Measurements from ENCODE around the gene DDI2. TPM values are rescaled to one million over a fixed set of nuclear protein-coding genes. Genes with fewer than 3 reads are reported as not detected.

DDI2 gene
- total RNA-seq (2014; rRNA removed; shearing (Covaris generic)) = 6.6 and 9.1 TPM in 2 replicates

DNA sequence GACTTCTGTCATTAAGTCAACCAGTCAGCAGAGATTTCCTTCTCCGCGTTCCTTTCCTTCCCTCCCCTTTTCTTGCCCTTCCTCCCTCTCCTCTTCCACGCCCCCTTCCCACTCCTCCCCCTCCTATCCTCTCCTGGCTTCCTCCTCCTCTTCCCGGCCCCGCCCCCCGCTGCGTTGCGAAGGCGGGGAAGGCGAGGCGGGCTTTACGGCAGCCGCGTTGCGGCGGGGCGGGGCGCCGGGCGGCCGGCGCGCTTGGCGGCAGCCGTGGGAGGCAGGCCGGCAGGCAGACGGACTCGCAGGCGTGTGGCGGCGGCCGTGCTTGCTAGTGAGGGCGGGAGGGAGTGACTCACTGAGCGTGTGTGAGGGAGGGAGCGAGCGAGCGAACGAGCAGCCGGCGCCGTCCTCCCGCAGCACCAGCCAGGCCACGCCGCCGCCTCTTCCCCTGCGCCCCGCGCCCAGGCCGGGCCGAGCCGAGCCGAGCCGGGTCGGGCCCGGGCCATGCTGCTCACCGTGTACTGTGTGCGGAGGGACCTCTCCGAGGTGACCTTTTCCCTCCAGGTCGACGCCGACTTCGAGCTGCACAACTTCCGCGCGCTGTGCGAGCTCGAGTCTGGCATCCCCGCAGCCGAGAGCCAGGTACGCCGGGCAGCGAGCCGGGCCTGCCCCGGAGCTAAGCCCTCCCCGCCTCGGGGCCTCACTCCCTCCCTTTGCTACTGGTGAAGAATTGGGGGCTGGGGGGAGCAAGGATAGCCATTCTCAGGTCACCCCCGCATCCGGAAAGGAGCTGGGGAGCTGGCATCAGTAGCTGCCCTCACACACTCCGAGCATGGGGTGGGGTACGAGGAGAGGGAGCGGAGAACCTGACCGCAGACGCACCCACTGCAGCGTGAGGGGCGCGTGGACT is at the start of gene DDI2:
DDI2 (plus strand) TSS at position 286 of the 904 bp plus-strand sequence; CDS start at position 499, 213 bp downstream.
- Histone ChIP-seq H3K27me3 (replicated peaks) (no peaks in the 10 kb centered on the region), H3K9me3 (replicated peaks) (no peaks in the 10 kb centered on the region), H3K4me3 (peak within 1 kb of the TSS; percentile 90), H3K36me3 (peaks cover 18% of the 10 kb centered on the region), H3K4me1 (replicated peaks) (peaks cover 33% of the 10 kb centered on the region), H3K27ac (peak within 1 kb of the TSS; percentile 69)
- peak; percentile 97 to 98 for DNase-seq (ENCODE audit: low read depth in 1 of 2, low spot score in 2 of 2)

DNA sequence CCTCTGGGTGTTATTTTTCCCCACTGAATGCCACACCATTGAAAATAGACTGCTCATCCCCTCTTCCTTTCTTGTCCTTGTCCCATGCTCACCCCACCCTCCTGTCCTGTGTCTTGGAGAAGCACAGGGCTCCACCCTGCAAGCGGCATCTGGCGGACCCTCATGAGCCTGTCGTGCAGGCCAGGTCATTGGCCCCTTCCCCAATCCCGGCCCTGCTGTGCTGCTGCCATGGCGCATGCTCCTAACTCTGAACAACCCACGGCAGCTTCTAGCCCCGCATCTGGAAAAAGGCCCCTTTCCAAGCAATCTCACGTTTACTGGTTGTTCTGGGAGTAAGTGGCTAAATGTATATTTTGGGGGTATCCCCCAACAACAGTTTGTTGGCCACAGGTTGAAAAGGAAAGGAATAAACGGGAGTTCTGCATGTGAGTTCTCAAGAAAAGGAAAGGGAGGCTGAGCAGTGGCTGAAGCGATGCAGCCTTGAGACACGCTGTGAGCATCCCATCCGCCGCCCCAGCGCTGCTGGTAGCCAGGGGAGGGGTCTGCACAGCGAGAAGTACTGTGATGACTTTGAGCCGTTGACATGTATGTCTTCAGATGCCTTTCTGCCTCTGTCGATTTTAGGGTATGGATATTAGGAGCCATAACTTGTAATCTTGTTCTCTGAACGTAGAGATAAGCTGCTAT is 48.7 kb upstream of the DDI2 start:
- Histone ChIP-seq H3K36me3 (peaks cover 47% of the 10 kb centered on the region), H3K27me3 (replicated peaks) (no peaks in the 10 kb centered on the region), H3K27ac (no peak overlapping the region), H3K4me3 (no peak overlapping the region), H3K9me3 (replicated peaks) (no peaks in the 10 kb centered on the region), H3K4me1 (replicated peaks) (no peaks in the 10 kb centered on the region)
- DNase-seq (ENCODE audit: low read depth in 1 of 2, low spot score in 2 of 2) = no peak

DNA sequence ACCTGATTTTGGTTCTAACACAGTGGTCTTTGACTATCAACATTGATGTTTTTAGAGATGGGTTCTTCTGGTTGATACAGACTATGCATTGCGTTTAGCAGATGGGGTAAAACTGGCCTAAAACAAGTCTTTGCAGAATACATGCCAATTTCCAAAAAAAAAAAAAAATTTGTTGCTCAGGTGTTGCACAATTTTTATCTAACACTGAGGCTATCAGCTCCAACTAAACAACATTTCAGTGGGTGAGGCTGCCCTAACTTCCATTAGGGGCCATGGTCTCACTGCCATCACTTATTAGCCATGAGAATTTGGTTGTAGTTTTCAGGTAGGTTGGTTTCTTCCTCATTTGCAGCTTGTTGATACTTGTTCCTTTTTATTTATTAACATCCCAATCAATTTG is 46.4 kb upstream of the DDI2 start:
- Histone ChIP-seq H3K4me1 (replicated peaks) (no peaks in the 10 kb centered on the region), H3K9me3 (replicated peaks) (no peaks in the 10 kb centered on the region), H3K4me3 (no peak overlapping the region), H3K27me3 (replicated peaks) (no peaks in the 10 kb centered on the region), H3K27ac (no peak overlapping the region), H3K36me3 (peaks cover 31% of the 10 kb centered on the region)
- no peak for DNase-seq (ENCODE audit: low read depth in 1 of 2, low spot score in 2 of 2)

DNA sequence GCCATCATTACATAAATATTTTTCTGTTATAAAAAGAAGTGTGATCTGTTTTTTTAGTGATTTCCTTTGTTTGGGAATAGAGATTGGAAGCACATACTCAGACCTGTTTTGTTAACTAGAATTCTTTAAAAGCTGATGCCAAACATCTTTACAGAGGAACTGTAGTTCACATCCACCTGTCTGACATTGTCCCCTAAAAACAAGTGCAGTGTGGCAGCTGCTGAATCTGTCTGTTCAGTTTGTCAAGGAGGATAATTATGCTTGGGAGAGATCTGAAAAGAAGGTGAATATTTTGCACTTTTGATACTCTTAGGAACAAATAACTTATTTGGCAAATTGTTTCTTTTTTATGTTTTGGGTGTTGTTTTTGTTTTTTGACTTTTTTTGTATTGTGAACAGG is 46.0 kb upstream of the DDI2 start:
- Histone ChIP-seq H3K4me3 (no peak overlapping the region), H3K4me1 (replicated peaks) (no peaks in the 10 kb centered on the region), H3K9me3 (replicated peaks) (no peaks in the 10 kb centered on the region), H3K36me3 (peaks cover 28% of the 10 kb centered on the region), H3K27ac (no peak overlapping the region), H3K27me3 (replicated peaks) (no peaks in the 10 kb centered on the region)
- DNase-seq (ENCODE audit: low read depth in 1 of 2, low spot score in 2 of 2) = no peak

DNA sequence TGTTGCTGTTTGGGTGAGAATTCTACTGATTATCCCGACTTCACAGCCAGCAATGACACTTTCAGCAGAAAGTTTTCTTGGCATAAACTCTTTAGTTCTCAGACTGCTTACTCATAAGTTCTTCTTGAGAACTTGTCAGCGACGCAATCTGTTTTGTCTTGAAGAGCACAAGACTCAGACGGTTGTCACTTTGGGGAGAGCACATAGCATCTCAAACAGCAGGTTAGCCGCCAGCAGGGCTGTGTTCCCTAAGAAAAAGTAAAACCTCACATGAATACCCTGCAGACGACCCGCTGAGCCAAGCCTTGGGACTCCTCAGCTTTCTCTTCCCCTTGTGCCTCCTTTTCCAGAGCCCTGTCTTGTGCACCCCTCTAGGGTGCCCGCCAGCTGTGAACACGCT is 43.8 kb upstream of the DDI2 start:
- Histone ChIP-seq H3K27me3 (replicated peaks) (no peaks in the 10 kb centered on the region), H3K4me3 (no peak overlapping the region), H3K9me3 (replicated peaks) (no peaks in the 10 kb centered on the region), H3K36me3 (peaks cover 10% of the 10 kb centered on the region), H3K4me1 (replicated peaks) (no peaks in the 10 kb centered on the region), H3K27ac (no peak overlapping the region)
- no peak for DNase-seq (ENCODE audit: low read depth in 1 of 2, low spot score in 2 of 2)

DNA sequence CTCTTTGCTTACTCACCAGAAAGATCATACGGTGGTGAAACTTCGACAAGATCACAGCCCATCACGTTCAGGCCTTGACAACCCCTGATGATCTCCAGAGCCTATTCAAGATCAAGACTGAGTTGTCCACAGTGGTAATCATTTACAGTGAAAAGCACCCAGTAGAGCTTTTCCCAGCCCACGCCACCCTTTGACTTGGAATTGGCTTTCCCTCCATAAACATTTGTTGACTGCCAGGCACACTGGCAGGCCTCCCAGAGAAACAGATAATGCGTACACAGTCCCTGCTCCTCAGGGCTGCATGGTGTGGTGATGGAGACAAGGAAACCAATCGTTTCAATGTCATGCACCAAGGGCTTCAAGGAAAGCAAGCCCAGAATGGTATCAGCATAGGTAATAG is 42.5 kb upstream of the DDI2 start:
- no peaks in the 10 kb centered on the region; the same call in 1 of the 2 replicates for H3K9me3 ChIP-seq (replicated peaks)
- no peak overlapping the region for H3K4me3 ChIP-seq
- H3K36me3 ChIP-seq = peaks cover 10% of the 10 kb centered on the region
- no peak overlapping the region for H3K27ac ChIP-seq
- H3K27me3 ChIP-seq (replicated peaks) = no peaks in the 10 kb centered on the region
- H3K4me1 ChIP-seq (replicated peaks) = no peaks in the 10 kb centered on the region
- no peak for DNase-seq (ENCODE audit: low read depth in 1 of 2, low spot score in 2 of 2)

DNA sequence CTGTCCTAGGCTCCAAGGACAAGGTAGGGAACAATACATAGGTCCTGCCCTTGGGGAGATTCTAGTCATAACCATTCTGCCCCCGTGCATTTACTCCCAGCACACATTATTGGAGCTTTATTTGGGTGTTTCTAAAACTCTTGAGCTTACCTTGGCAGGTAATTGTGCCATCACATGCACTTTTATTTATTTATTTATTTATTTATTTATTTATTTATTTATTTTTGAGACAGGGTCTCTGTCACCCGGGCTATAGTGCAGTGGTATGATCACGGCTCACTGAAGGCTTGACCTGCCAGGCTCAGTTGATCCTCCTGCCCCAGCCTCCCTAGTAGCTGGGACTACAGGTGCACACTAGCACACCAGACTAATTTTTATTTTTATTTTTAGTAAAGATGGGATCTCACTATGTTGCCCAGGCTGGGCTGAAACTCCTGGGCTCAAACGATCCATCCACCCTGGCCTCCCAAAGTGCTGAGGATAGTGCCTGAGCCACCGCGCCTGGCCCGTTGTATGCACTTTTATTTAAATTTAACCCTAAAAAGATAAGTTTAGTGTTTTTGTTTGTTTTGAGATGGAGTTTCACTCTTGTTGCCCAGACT is 41.6 kb upstream of the DDI2 start:
- no peaks in the 10 kb centered on the region; the same call in 1 of the 2 replicates for H3K9me3 ChIP-seq (replicated peaks)
- H3K27ac ChIP-seq = no peak overlapping the region
- H3K4me3 ChIP-seq = no peak overlapping the region
- peaks cover 10% of the 10 kb centered on the region for H3K36me3 ChIP-seq
- no peaks in the 10 kb centered on the region for H3K4me1 ChIP-seq (replicated peaks)
- no peak for DNase-seq (ENCODE audit: low read depth in 1 of 2, low spot score in 2 of 2)
- no peaks in the 10 kb centered on the region for H3K27me3 ChIP-seq (replicated peaks)

DNA sequence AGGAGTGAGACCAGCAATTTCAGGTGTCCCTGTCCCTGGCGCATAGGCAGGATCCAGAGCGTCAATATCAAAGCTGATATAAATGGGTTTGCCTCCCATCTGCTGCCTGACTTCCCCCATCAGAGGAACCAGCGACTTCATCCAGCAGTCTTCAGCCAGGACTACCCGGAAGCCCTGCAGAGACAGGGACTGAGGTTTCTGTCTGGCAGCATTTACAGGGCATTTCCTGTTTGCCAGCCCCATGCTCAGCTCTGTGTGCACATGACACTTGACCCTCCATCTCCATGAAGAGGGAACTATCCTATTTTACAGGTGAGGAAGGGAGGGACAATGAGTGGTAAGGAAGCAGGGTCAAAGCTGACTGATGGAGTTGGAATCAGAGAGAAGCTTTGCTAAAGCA is 39.6 kb upstream of the DDI2 start:
- no peaks in the 10 kb centered on the region for H3K27me3 ChIP-seq (replicated peaks)
- no peaks in the 10 kb centered on the region for H3K36me3 ChIP-seq
- no peak overlapping the region for H3K4me3 ChIP-seq
- H3K4me1 ChIP-seq (replicated peaks) = no peaks in the 10 kb centered on the region
- no peak overlapping the region for H3K27ac ChIP-seq
- DNase-seq (ENCODE audit: low read depth in 1 of 2, low spot score in 2 of 2) = no peak
- no peaks in the 10 kb centered on the region; the same call in 1 of the 2 replicates for H3K9me3 ChIP-seq (replicated peaks)

DNA sequence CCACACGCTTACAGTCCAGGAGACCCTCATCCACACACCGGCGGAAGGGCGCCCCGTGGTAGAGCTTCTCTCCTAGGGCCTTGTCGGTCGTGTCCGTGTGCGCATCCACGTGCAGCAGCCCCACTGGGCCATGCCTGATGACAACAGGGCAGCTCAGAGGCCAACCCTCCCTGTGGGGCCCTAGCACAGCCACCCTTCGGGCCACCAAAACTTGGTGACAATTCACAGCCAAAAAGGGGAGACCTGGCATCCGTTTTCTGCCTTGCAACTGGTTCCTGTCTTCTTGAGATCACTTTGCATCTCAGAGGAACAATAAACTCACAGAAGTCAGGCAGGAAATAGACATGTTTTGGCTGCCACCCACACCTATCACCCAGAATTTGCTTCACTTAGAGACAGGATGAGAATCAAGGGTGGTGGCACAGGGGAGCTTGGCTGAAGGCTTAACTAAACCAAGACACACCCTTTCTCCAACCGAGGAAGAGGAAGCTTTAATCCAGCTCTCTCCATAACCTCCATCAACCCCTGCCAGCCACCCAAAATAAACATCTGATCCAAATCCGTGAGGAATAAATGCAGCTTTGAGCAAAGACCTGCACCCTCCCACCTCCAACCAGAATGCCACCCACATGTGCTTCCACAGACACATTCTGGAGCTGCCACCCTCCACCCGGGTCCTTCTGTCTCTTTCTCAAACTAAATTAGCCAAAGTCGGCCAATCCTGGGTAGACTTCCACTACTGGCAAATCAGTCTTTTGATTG is 38.2 kb upstream of the DDI2 start:
- H3K9me3 ChIP-seq (replicated peaks) = no peaks in the 10 kb centered on the region; the same call in 1 of the 2 replicates
- H3K36me3 ChIP-seq = no peaks in the 10 kb centered on the region
- no peaks in the 10 kb centered on the region for H3K4me1 ChIP-seq (replicated peaks)
- H3K27ac ChIP-seq = no peak overlapping the region
- H3K4me3 ChIP-seq = no peak overlapping the region
- no peak for DNase-seq (ENCODE audit: low read depth in 1 of 2, low spot score in 2 of 2)
- no peaks in the 10 kb centered on the region for H3K27me3 ChIP-seq (replicated peaks)

DNA sequence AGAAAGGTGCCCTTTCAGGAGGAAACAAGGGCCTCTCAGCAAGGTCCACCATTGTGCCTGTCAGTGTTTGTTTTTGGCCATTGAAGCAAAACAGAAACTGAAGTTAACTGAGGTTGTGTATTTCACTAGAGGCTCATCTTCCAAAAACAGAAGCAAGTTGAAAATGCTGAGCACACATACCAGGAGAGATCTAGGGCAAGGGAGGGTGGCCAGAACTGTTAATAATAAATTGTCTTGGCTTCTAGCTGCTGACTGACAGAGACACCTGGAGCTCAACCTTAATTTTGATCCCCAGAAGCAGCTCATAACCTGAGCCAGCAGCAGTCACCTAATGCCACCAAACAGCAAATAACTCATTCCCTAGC is 37.6 kb upstream of the DDI2 start:
- Histone ChIP-seq H3K4me1 (replicated peaks) (peaks cover 5% of the 10 kb centered on the region), H3K27me3 (replicated peaks) (no peaks in the 10 kb centered on the region), H3K36me3 (no peaks in the 10 kb centered on the region), H3K4me3 (no peak overlapping the region), H3K27ac (no peak overlapping the region), H3K9me3 (replicated peaks) (no peaks in the 10 kb centered on the region; the same call in 1 of the 2 replicates)
- no peak for DNase-seq (ENCODE audit: low read depth in 1 of 2, low spot score in 2 of 2)

DNA sequence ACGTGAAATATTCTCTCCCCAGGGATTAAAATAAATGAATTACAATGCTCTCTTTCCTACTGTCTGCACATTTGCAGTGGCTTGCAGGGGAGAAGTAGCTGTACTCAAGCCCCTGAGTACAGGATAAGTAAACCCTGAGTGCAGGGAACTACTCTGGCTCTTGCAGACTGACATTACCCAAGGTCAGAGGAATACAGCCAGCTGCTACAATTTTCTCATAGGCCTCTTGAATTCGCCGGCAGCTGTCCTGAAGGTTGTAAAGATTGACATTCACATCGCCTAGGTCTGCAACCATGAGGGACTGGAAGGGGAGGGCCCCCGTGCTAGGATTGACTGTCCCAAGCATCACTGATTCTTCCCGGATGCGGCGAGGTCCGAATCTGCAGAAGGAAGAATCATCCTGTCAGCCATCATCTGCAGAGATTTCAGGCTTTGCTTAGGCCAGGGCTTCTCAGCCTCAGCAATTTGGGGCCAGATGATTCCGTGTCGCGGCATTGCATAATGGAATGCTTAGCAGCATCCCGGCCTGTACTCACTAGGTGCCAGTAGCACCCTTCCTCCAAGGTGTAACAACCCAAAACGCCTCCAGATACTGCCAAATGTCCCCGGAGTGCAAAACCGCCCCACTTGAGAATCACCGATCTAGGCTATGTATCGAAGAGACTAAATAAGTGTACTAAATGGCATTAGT is 34.1 kb upstream of the DDI2 start:
- H3K9me3 ChIP-seq (replicated peaks) = no peaks in the 10 kb centered on the region; the same call in 1 of the 2 replicates
- no peaks in the 10 kb centered on the region for H3K27me3 ChIP-seq (replicated peaks)
- no peak for DNase-seq (ENCODE audit: low read depth in 1 of 2, low spot score in 2 of 2)
- peaks cover 10% of the 10 kb centered on the region for H3K4me1 ChIP-seq (replicated peaks)
- H3K27ac ChIP-seq = no peak overlapping the region
- H3K4me3 ChIP-seq = no peak overlapping the region
- H3K36me3 ChIP-seq = no peaks in the 10 kb centered on the region

DNA sequence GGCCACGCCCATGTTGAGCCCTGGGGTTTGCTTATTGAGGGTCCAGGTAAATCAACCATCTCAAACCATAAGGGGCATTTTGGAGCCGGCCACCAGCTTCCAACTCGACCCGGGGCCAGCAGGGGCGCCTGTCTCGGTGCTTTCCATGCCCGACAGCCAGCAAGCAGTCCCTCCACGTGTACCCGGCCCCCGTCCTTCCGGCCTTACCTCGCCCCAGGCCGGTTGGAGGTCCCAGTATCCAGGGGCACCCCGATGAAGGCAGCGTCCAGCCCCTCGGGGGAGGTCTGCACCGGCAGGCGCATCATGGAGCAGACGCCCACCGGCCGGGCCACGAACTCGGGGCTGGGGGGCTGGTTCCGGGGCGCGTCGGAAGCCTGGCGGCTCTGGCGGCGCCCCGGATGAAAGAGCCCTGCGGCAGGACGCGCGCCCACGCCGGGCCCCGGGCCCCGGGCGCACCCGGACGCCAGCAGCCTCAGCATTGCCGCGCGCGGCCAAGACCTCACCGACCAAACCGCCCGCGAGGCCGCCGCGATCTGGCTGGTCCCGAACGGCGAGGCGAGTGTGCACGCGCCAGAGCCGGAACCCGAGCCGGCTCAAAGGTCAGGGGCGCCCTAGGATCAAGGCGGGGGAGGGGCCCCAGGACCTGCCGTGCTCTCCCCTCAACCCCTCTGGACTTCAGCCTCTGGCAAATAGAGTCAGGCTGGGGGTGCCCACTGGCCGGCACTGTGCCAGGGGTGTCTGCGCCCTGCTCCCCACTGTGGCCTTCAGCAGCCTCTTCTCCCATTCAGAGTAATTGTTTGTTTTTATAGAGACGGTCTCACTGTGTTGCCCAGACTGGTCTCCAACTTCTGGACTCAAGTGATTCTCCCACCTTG is 32.5 kb upstream of the DDI2 start, which contains the start of gene AGMAT:
AGMAT (minus strand) TSS at position 563 of the 875 bp plus-strand sequence; CDS start at position 479, 84 bp downstream.
- no peak within 1 kb of the TSS for H3K27ac ChIP-seq
- no peaks in the 10 kb centered on the region; the same call in 1 of the 2 replicates for H3K9me3 ChIP-seq (replicated peaks)
- no peaks in the 10 kb centered on the region for H3K27me3 ChIP-seq (replicated peaks)
- peak; percentile 54 to 73 for DNase-seq (ENCODE audit: low read depth in 1 of 2, low spot score in 2 of 2)
- H3K36me3 ChIP-seq = no peaks in the 10 kb centered on the region
- peak within 1 kb of the TSS; percentile 46 for H3K4me3 ChIP-seq
- H3K4me1 ChIP-seq (replicated peaks) = peaks cover 10% of the 10 kb centered on the region

Measured in SJSA1 (cell line).